GM23338 (cell line): ENCODE results near the gene ACOX2. TPM values are rescaled to one million over a fixed set of nuclear protein-coding genes. Genes with fewer than 3 reads are reported as not detected.

Source experiments
- ATAC-seq: fragments of 200-7000 bp; cut with Tn5 transposase; 3 replicates; pipeline ENCODE4 v1.9.1; 2020
- DNase-seq: peaks from one replicate; pipeline ENCODE4 v3.0.0-alpha.2; 2015; ENCODE audit warnings: low spot score
- H2AFZ ChIP-seq: fragments of 200-600 bp; sonication (generic); 2 replicates; pipeline ENCODE4 v1.8.0; 2016; ENCODE audit warnings: antibody characterized with exemption, mild to moderate bottlenecking, moderate library complexity
- H3F3A ChIP-seq: fragments of 200-600 bp; sonication (generic); replicated peaks from 2 replicates; pipeline ENCODE4 v1.8.0; 2017; ENCODE audit warnings: antibody characterized with exemption, mixed run types, low read depth
- H3K27ac ChIP-seq: fragments of 200-600 bp; sonication (generic); 2 replicates; pipeline ENCODE4 v1.6.1; 2016; ENCODE audit warnings: low read depth
- H3K27me3 ChIP-seq: fragments of 200-600 bp; sonication (generic); 2 replicates; pipeline ENCODE4 v1.8.0; 2016; ENCODE audit warnings: mild to moderate bottlenecking, mixed run types, moderate library complexity; ENCODE audit not compliant: insufficient read depth
- H3K36me3 ChIP-seq: fragments of 200-600 bp; sonication (generic); 2 replicates; pipeline ENCODE4 v1.8.0; 2016; ENCODE audit warnings: mild to moderate bottlenecking; ENCODE audit not compliant: insufficient read depth
- H3K4me1 ChIP-seq: fragments of 200-600 bp; sonication (generic); 2 replicates; pipeline ENCODE4 v1.8.0; 2016; ENCODE audit warnings: mild to moderate bottlenecking, moderate library complexity; ENCODE audit not compliant: insufficient read depth
- H3K4me2 ChIP-seq: fragments of 200-600 bp; sonication (generic); 2 replicates; pipeline ENCODE4 v1.7.1; 2017; ENCODE audit warnings: mixed run types
- H3K4me3 ChIP-seq: fragments of 200-600 bp; sonication (generic); 2 replicates; pipeline ENCODE4 v1.6.1; 2016; ENCODE audit warnings: mixed run types
- H3K79me2 ChIP-seq: fragments of 200-600 bp; sonication (generic); replicated peaks from 2 replicates; pipeline ENCODE4 v1.8.0; 2017; ENCODE audit warnings: mild to moderate bottlenecking; ENCODE audit not compliant: insufficient read depth
- H3K9me2 ChIP-seq: fragments of 200-600 bp; sonication (generic); 2 replicates; pipeline ENCODE4 v1.8.0; 2017; ENCODE audit not compliant: insufficient read depth
- H4K20me1 ChIP-seq: fragments of 200-600 bp; sonication (generic); replicated peaks from 2 replicates; pipeline ENCODE4 v1.8.0; 2017; ENCODE audit warnings: mild to moderate bottlenecking; ENCODE audit not compliant: insufficient read depth
- H3K27ac Mint-ChIP-seq: 2 replicates; pipeline ENCODE4 v1.8.0; 2020; ENCODE audit warnings: inconsistent platforms, mild to moderate bottlenecking, moderate library complexity, mixed read lengths
- H3K27me3 Mint-ChIP-seq: 3 replicates; pipeline ENCODE4 v1.8.0; 2022; ENCODE audit warnings: low read depth, mild to moderate bottlenecking, moderate library complexity, mixed read lengths, inconsistent platforms; ENCODE audit not compliant: insufficient read depth, poor library complexity
- H3K36me3 Mint-ChIP-seq: 3 replicates; pipeline ENCODE4 v1.8.0; 2021; ENCODE audit warnings: low read depth, mild to moderate bottlenecking, inconsistent platforms, moderate library complexity, mixed read lengths
- H3K4me1 Mint-ChIP-seq: 3 replicates; pipeline ENCODE4 v1.8.0; 2020; ENCODE audit warnings: mild to moderate bottlenecking, inconsistent platforms, mixed read lengths
- H3K4me3 Mint-ChIP-seq: 3 replicates; pipeline ENCODE4 v1.8.0; 2021; ENCODE audit warnings: moderate library complexity, mild to moderate bottlenecking, inconsistent platforms, mixed read lengths
- H3K9me3 Mint-ChIP-seq: 3 replicates; pipeline ENCODE4 v1.8.0; 2020; ENCODE audit warnings: moderate library complexity, mild to moderate bottlenecking, inconsistent platforms, mixed read lengths
- CREB1 ChIP-seq: fragments of 250-450 bp; sonication (Bioruptor Pico); IDR thresholded peaks from 2 replicates; pipeline ENCODE4 v1.5.0; 2020; ENCODE audit warnings: low read depth, mild to moderate bottlenecking, moderate library complexity
- CTCF ChIP-seq, 2 experiments: fragments of 200-600 bp in 1 of 2; sonication (generic) in 1 of 2; conservative IDR thresholded peaks; 2 replicates each; pipeline versions ENCODE4 v1.5.1 to v1.6.1; 2016 to 2017; ENCODE audit warnings: antibody characterized with exemption in 2 of 2, low read depth in 2 of 2, mild to moderate bottlenecking in 2 of 2, moderate library complexity in 1 of 2
- ETS1 ChIP-seq: IDR thresholded peaks from 2 replicates; pipeline ENCODE4 v1.6.1; 2016; ENCODE audit warnings: antibody characterized with exemption
- EZH2 ChIP-seq: fragments of 200-600 bp; sonication (generic); IDR thresholded peaks from one replicate; pipeline ENCODE4 v1.8.0; 2017; ENCODE audit warnings: antibody characterized with exemption, mild to moderate bottlenecking, low read depth; ENCODE audit not compliant: unreplicated experiment
- EZH2phosphoT487 ChIP-seq: fragments of 200-600 bp; sonication (generic); IDR thresholded peaks from one replicate; pipeline ENCODE4 v1.8.1; 2018; ENCODE audit warnings: antibody characterized with exemption; ENCODE audit not compliant: unreplicated experiment
- JUNB ChIP-seq: IDR thresholded peaks from one replicate; pipeline ENCODE4 v1.6.1; 2016; ENCODE audit warnings: antibody characterized with exemption; ENCODE audit not compliant: unreplicated experiment
- NANOG ChIP-seq: IDR thresholded peaks from 2 replicates; pipeline ENCODE4 v1.6.1; 2016; ENCODE audit warnings: antibody characterized with exemption, borderline replicate concordance
- POLR2AphosphoS5 ChIP-seq: IDR thresholded peaks from 2 replicates; pipeline ENCODE4 v1.6.1; 2016; ENCODE audit warnings: antibody characterized with exemption, low read depth
- REST ChIP-seq: IDR thresholded peaks from one replicate; pipeline ENCODE4 v1.6.1; 2018; ENCODE audit warnings: antibody characterized with exemption; ENCODE audit not compliant: unreplicated experiment
- STAT1 ChIP-seq: IDR thresholded peaks from one replicate; pipeline ENCODE4 v1.6.1; 2016; ENCODE audit warnings: antibody characterized with exemption; ENCODE audit not compliant: unreplicated experiment
- ZNF114 ChIP-seq: fragments of 250-450 bp; sonication (Bioruptor Pico); IDR thresholded peaks from 2 replicates; pipeline ENCODE4 v1.5.0; 2020; ENCODE audit warnings: mild to moderate bottlenecking, moderate library complexity
- ZNF331 ChIP-seq: fragments of 250-450 bp; sonication (Bioruptor Pico); IDR thresholded peaks from 2 replicates; pipeline ENCODE4 v1.5.0; 2020; ENCODE audit warnings: low read depth, mild to moderate bottlenecking, moderate library complexity
- ZNF462 ChIP-seq: fragments of 250-450 bp; sonication (Bioruptor Pico); IDR thresholded peaks from 2 replicates; pipeline ENCODE4 v1.5.0; 2020; ENCODE audit warnings: mild to moderate bottlenecking, moderate library complexity
- polyA plus RNA-seq: library from polyadenylated mRNA; unstranded; fragments of >200 nt; fragmentation: Nextera tagmentation; extraction: Ambion mirVana; gene quantifications from 2 replicates; pipeline ENCODE4 v1.2.1, GENCODE V29; 2016
- total RNA-seq: library from RNA; depleted of rRNA; stranded (reverse); fragments of >200 nt; shearing (Covaris generic); gene quantifications from 2 replicates; pipeline ENCODE4 v1.2.3, GENCODE V29; 2014

ACOX2 gene
- total and polyA plus RNA-seq, 2 experiments from 2014 or later = 1.1 to 1.9 TPM

- H3K27ac Mint-ChIP-seq = no peak overlapping the region
- H3K4me1 ChIP-seq = peaks cover 26% of the 10 kb centered on the region
- H3K4me3 Mint-ChIP-seq = no peak overlapping the region
- no peaks in the 10 kb centered on the region for H3K9me2 ChIP-seq
- no peaks in the 10 kb centered on the region for H3K27me3 ChIP-seq
- no peaks in the 10 kb centered on the region for H3F3A ChIP-seq
- peaks cover 9% of the 10 kb centered on the region for H3K27me3 Mint-ChIP-seq
- peak overlapping the region; percentile 94; the same call in 1 of the 2 replicates for H2AFZ ChIP-seq
- H3K36me3 ChIP-seq = no peaks in the 10 kb centered on the region
- H4K20me1 ChIP-seq = no peaks in the 10 kb centered on the region
- H3K4me1 Mint-ChIP-seq = peaks cover 33% of the 10 kb centered on the region
- no peak overlapping the region for H3K4me2 ChIP-seq
- no peak for TF ChIP-seq CREB1 (CRISPR knock-in tag)
- no peak for TF ChIP-seq POLR2AphosphoS5
- TF ChIP-seq ETS1 = no peak
- no peak for TF ChIP-seq ZNF462 (CRISPR knock-in tag)
- TF ChIP-seq STAT1 = no peak
- TF ChIP-seq REST = no peak
- no peak for TF ChIP-seq EZH2
- TF ChIP-seq CTCF (conservative IDR thresholded peaks at IDR 0.05; ENCODE audit: low read depth in 2 of 2) = no peak
- TF ChIP-seq ZNF331 (CRISPR knock-in tag) = no peak
- TF ChIP-seq ZNF114 (CRISPR knock-in tag) = no peak
- no peak for TF ChIP-seq JUNB
- TF ChIP-seq NANOG = no peak
- TF ChIP-seq EZH2phosphoT487 = no peak
- H3K36me3 Mint-ChIP-seq = no peaks in the 10 kb centered on the region
- H3K4me3 ChIP-seq = no peak overlapping the region
- H3K27ac ChIP-seq = no peak overlapping the region
- peaks cover 9% of the 10 kb centered on the region; the same call in 1 of the 3 replicates for H3K9me3 Mint-ChIP-seq
- H3K79me2 ChIP-seq = no peaks in the 10 kb centered on the region
- no peak for DNase-seq
- peak; percentile 30 for ATAC-seq
Measured at GRCh38 chr3:58522759-58523425, 14.1 kb downstream of the ACOX2 start.
